ENCODE data around the gene MICAL2.

MICAL2 gene

DNA sequence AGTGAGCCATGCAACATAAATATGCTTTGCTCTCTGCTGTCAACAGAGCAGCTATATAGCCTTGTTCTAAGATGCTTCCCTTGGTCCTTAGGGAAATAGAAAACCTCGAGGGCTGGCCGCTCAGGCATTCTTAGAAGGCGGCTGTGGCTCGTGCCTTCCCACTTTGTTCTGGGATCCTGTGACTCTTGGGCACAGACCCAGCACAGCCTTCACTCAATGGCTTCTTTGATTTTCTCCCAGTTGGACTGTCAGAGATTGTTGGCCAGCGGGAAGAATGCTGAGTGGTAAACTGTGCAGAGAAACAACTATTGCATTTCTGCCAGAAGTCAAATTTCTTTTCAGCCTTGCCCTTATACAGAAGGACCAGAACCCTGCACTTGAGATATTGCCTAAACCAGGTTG, 9.5 kb upstream of the MICAL2 start:
- DNase-seq: no peak

DNA sequence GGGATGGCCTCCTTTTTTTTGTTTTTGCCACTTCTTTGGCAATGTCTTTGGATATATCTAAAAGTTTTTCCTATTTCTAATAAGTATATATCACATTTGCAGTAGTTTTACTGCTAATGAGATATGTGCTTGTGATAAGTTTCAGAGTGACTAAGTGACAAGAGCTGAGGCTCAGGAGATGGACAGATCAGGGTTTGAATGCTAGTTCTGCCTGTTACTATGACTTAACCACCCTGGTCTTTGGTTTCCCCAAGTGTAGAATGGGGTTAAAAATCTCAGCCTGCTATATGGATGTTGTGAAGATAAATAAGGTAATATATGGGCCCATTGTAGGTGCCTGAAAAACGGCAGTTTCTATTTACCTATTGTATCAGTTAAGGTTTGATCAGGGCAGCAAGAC, 9.1 kb upstream of the MICAL2 start:
- DNase-seq: no peak

DNA sequence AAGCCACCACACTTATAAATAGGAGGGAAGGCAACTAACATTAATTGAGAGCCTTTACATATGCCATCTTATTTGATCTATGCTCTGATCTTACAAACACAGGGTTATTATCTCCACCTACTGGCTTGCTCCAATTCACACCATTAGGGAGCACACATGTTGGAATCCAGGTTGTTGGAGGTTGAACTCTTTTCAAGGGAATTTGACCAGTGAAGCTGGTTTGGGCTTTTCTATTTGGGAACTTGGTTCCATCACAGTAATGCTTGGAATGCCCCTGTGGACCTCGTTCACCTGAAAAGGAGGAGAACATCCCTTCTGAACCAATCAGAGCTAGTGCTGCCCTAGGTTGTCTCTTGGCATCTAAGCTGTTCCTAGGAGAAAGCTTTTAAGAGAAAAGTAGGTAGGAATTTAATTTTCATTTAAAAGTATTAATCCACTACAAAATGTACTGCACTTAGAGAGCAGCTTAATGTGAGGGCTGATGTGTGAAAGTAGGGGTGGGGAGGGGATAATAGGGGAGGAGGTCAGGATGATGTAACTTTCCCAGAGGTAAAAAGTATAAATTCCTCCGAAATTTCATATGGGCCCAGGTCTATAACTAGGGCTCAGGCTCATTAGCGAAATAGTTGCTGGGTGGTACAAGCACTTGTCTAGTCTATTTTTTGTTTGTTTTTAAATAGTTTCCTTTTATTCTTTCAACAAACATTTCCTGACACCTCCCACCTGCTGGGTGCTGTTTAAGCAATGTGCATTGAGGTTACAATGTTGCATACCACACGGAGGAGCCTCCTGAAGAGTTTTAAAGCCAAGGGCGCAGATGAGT, 7.6 kb upstream of the MICAL2 start:
- DNase-seq: no peak

- DNase-seq: no peak
These were observed 6.8 kb upstream of the MICAL2 start for GRCh38 chr11:12103411-12104225.

DNA sequence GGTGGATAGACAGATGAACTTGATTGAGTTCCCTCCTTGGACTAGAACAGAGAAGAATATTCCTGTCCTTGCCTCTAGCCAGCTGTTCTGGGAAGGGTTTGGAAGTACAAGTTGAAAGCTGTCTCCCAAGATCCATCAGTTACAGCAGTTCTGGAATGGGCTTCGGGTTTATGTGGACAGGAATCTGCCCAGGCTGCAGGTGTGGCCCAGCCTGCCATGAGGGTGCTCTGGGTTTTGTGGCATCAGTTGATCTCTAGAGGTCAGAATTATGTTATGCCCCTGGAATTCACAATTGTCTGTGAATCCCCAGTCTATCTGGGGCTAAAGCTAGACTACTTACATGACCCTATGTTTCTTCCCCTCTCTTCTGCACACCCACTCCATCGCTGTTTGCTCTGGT, 4.9 kb upstream of the MICAL2 start:
- no peak for DNase-seq

- DNase-seq: no peak
These were observed 4.3 kb upstream of the MICAL2 start for GRCh38 chr11:12106101-12106500.

GRCh38 chr11:12106501-12106900, 3.9 kb upstream of the MICAL2 start:
- no peak for DNase-seq

DNA sequence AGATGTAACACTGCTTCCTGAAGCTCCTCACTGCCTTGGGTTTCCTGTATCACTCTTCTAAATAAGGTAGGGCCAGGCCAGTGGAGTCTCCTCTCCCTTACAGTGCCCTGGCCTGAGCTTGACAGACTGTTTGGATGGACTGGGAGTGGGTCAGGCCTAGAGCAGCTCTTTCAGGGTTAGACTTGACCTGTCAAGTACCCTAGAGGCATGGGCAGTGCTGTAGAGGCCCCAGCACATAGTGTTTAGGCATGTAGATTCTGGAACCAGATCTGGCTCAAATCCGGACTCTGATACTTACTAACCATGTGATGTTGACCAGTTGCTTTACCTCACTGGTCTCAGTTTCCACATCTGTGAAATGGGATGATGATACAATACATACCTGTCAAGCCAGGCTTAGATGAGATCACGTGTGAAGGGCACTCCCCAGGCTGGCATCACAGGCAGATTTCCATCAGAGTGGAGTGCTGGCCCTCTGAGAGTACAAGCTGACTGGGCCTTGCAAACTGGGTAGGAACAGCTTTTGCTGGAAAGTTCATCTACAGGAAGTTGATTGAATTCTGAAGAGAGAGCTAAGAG, 1.4 kb upstream of the MICAL2 start:
- DNase-seq: no peak

GRCh38 chr11:12109591-12110196, 696 bp upstream of the MICAL2 start:
- DNase-seq: peak; percentile 52 to 53

- peak in 1 of 2 experiments; percentile 54 for DNase-seq
These were observed 541 bp downstream of the MICAL2 start for GRCh38 chr11:12110714-12111548.

DNA sequence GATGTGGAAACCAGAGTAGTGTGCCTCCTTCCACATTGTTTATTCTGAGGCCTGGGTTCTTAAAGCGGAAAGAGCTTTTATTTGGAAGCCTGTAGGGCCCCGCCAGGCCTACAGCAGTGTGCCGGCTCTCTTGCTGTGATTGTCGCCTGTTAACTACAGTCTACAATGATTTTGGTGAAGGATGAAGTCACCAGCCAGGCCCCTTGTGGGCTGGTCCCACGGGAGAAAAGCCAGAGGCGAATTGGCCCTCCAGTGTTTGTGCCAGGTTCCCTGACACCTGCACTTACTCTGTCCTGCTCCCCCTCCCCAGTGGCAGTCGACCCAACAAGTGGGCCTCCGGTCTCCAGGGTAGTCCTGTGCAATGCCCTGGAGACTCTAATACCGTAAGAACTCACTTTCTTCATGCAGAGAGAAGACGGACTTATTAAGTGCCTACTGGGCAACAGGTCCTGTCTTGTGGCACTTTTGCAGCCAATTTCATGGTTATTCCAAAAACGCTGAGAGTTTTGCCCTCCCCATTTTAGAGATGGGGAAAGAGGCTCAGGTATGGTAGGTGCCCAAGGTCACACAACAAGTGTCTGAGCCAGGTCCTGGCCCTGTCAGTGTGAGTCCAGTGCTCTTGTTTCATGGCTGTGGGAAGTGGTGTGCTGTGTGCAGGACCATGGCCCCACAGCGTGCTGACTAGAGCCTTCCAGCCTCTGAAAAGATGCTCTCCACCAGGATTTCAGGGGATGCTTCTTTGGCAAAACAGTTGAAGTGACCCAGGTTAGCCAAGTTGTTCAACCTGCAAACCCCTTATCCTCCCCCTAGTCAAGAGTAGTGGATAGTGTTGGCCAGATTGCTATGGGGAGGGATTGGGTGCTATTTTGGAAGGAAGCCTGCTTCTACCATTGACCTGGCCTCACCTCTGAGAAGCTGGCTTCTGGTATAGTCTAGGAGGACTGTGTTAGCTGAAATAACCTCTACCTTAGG, 1.4 kb downstream of the MICAL2 start:
- no peak for DNase-seq

GRCh38 chr11:12112750-12113149, 2.4 kb downstream of the MICAL2 start:
- no peak for DNase-seq

DNA sequence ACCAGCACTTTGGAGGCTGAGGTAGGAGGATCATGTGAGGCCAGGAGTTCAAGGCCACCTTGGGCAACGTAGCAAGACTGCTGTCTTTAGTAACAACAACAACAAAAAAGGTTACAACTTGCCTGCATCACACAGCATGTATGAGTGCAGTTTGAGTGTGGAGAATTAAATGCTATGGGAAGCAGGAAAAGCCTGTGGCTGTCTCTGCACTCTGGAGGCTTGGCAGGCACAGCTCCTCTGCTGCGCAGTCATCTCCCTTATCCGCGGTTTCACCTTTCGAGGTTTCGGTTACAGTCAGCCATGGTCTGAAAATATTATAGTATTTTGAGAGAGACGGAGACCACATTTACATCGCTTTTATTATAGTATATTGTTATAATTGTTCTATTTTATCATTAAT, 2.9 kb downstream of the MICAL2 start:
- no peak for DNase-seq

GRCh38 chr11:12114193-12115033, 4.0 kb downstream of the MICAL2 start:
- DNase-seq: no peak

DNA sequence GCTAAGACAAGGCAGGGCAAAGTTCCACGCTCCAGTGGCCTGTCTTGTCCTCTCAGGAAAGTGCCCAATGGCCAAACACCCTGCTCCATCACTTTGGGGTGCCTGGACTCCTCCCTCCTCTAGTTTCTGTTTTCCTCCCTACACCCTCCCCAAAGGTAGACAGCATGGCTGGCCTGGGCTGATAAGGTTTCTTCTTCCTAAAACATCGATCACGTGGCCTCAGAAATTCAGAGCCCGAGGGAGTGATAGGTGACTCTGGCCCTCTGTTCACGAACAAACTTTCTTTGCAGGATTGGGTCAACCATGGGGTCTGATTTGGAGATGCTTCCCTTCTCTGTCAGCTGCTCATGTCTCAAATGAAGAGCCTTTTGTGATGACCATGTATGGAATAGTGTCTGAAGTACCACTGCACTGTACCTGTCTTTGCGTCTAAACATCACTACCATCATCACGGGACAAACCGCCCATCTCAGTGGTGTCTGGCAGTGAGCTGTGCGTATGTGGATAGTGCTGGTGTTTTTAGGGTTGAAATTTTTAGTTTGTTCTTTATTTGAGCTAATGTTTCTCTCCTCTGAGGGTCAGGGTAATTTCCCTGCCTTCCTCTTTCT, 6.1 kb downstream of the MICAL2 start:
- DNase-seq: no peak

- DNase-seq: no peak
These were observed 6.8 kb downstream of the MICAL2 start for GRCh38 chr11:12117200-12117599.

DNA sequence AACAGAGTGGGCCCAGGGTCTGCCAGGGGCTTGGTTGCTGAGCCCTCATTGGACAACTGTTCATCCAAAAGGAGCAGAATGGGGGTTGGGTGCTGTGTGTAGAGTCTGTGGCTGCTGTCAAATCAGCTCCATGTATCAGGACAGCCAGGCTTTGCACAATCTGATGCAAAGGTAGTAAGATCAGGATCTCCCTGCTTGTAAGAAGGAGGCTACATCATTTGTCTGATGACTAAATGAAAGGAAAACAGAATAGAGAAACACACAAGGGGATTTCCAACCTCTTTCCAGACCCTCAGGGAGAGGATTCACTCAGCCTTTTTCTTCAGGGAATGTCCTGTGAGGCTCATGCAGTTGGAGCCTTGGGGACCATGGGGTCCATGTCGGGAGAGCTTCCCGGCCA, 7.2 kb downstream of the MICAL2 start:
- no peak for DNase-seq

DNA sequence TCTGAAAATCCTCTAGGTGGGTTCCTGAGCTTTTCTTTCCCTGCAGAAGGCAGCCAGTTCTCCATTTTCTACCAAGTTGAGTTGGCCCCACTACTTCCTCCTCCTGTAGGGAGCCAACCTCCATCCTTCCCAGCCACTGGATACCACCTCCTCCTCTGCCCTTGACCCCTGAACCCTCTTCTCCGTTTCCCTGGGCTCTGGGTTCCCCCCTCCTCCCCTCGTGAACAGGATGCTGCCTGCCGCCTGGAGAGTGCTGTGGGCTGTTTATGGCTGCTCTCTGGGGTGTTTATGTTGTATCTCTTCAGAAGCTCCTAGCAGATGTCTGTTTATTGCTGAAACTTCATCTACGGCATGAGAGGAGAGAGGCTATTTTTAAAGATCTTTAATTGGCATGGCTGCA, 8.6 kb downstream of the MICAL2 start:
- no peak for DNase-seq

DNA sequence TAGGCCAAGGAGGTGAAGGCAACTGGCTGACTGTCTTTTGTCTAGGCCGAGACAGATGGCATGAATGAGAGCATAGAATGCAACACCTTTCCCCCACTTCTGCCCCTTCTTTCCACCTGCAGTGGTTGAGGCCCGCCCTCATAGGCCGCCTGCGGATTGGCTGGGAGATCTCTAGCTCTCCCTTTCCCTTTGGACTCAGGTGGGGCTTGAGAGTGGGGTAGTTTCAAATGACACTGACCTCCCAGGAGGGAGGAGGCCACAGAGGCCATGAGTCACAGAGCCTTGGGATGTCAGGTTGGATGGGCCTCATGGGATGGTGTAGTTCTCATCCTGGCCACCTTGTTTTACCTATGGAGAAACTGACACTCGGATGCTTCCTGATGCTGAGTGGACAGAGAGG, 9.1 kb downstream of the MICAL2 start:
- no peak for DNase-seq

All from activated T-cell treated with anti-CD3 and anti-CD28 coated beads, Interleukin-2, amount 50 U/mL, for 48 hours (primary cell).